ENCODE measurements around the gene RUNX2. TPM values are rescaled to one million over a fixed set of nuclear protein-coding genes. Genes with fewer than 3 reads are reported as not detected.
A peak's percentile ranks its signal among the peaks of the same experiment; 100 is the strongest.

RUNX2 gene
- polyA plus RNA-seq, 1 donor (not counting 4 experiments of a cell fraction or from before 2014, with no cell fraction given) = 1.4 TPM

DNA sequence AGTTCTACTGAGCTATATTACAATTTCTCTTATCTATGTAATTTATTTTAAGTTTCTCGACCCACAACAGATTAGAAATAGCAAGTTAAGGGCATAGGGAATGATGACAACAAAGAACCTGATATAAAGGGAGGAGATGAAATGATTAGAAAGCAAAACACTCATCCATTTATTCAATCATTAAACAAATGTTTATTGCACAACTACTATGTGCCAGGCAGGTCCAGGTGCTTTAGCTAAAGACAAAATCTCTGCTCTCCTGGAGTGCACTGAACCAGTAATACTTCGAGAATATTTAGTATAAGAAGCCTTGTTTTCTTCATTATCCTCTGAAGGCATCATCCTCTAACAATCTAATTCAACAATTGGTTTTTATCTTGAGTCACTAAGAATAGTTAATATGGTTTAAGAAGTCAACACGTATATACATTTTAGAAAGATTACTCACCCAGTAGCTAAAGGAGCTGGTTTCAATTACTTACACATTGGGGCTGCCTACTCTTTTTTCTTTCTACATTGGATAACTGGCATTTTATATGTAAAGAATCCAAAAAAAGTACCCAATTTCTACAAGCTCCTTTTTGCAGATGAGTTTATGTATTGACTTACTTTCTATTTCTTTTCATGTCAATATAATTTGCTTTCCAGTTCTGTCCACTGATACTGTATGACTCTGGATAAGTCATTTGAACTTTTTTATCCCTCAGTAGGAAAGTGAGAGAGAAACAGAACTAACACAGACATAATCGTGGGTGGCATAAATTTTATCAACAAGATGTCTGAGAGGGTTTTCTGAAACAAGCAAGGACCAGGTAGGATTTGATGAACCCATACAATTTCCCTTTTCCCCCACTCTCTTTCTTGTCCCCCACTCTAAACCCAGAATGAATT, 375.0 kb downstream of the RUNX2 start:
- Histone ChIP-seq H3K4me1 (ENCODE audit: control insufficient read depth, extremely low read depth, insufficient read depth, low read length) (peaks cover 18% of the 10 kb centered on the region), H4K20me1 (ENCODE audit: control insufficient read depth, extremely low read depth, insufficient read depth, low read length) (no peaks in the 10 kb centered on the region), H3K4me3 (ENCODE audit: control insufficient read depth in 2 of 3, extremely low read depth in 1 of 3, insufficient read depth in 2 of 3, low read depth in 1 of 3, low read length in 3 of 3) (no peak overlapping the region), H2AFZ (ENCODE audit: control insufficient read depth, low read length) (no peak overlapping the region), H3K9ac (ENCODE audit: control insufficient read depth, extremely low read depth, insufficient read depth, low read length) (no peak overlapping the region), H3K9me1 (ENCODE audit: control insufficient read depth, extremely low read depth, insufficient read depth, low read length) (no peaks in the 10 kb centered on the region), H3K9me3 (ENCODE audit: control insufficient read depth, low read depth, low read length) (no peaks in the 10 kb centered on the region), H3K4me2 (ENCODE audit: control insufficient read depth, extremely low read depth, insufficient read depth, low read depth, low read length) (no peak overlapping the region), H3K36me3 (ENCODE audit: control insufficient read depth in 2 of 2, extremely low read depth in 1 of 2, insufficient read depth in 2 of 2, low read length in 2 of 2) (no peaks in the 10 kb centered on the region), H3K27ac (ENCODE audit: control insufficient read depth, insufficient read depth, low read length) (no peak overlapping the region), H3K79me2 (ENCODE audit: control insufficient read depth, insufficient read depth, low read length) (no peaks in the 10 kb centered on the region), H3K27me3 (ENCODE audit: control insufficient read depth, extremely low read depth, insufficient read depth, low read length) (no peaks in the 10 kb centered on the region)
- dilution Hi-C loops (cut with MboI; ENCODE audit: extremely low pct_ligation_motif_present, low sequenced_read_pairs) = loop anchor here (25.0 kb wide), 1 partner anchor 316 kb away; the partner anchor contains the start of gene SUPT3H
- TF ChIP-seq, protein P1, sequence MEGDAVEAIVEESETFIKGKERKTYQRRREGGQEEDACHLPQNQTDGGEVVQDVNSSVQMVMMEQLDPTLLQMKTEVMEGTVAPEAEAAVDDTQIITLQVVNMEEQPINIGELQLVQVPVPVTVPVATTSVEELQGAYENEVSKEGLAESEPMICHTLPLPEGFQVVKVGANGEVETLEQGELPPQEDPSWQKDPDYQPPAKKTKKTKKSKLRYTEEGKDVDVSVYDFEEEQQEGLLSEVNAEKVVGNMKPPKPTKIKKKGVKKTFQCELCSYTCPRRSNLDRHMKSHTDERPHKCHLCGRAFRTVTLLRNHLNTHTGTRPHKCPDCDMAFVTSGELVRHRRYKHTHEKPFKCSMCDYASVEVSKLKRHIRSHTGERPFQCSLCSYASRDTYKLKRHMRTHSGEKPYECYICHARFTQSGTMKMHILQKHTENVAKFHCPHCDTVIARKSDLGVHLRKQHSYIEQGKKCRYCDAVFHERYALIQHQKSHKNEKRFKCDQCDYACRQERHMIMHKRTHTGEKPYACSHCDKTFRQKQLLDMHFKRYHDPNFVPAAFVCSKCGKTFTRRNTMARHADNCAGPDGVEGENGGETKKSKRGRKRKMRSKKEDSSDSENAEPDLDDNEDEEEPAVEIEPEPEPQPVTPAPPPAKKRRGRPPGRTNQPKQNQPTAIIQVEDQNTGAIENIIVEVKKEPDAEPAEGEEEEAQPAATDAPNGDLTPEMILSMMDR (optimal IDR thresholded peaks at IDR 0.05 in 1 of 3, IDR thresholded peaks at IDR 0.05 in 1 of 3, conservative IDR thresholded peaks at IDR 0.05 in 1 of 3; ENCODE audit: extremely low read depth in 1 of 3, insufficient read depth in 2 of 3, low read length in 3 of 3) = no peak
- no peak for TF ChIP-seq EZH2 (IDR thresholded peaks at IDR 0.05; ENCODE audit: low read length)
- DNase-seq (ENCODE audit: low read depth, low spot score) (no peak), FAIRE-seq (peak; percentile 5)

DNA sequence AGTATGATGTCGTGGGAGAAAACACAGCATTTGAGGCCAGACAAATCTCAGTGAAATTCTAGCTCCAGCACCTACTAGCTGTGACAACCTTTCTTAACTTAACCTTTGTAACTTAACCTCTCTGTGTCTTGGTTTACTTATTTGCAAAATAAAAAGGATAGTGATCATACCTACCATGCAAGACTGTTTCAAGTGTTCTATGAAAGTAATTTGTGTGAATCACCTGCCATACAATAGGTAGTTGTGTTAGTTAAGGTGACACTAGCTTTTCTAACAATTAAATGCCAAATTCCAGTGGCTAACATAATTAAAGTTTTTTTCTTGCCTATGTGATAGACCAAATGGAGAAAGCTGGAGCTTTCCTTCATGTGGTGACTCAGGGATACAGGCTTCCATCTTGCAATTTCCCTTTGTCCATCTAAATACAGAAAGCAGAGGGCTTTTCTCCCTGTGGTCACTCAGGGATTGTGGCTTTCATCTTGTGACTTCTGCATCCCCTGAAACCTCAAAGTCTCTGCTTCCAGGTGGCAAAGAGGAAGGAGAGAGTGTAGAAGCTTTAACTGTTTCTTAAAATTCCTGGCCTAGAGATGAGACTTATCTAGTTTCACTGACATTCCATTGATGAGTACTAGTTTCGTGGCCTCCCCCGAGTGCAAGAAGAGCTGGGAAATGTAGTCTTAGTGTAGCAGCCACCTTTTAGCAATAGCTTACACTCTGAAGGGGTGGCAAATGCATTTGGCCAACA, 376.1 kb downstream of the RUNX2 start:
- Histone ChIP-seq H3K4me3 (ENCODE audit: control insufficient read depth in 2 of 3, extremely low read depth in 1 of 3, insufficient read depth in 2 of 3, low read depth in 1 of 3, low read length in 3 of 3) (no peak overlapping the region), H4K20me1 (ENCODE audit: control insufficient read depth, extremely low read depth, insufficient read depth, low read length) (no peaks in the 10 kb centered on the region), H3K4me2 (ENCODE audit: control insufficient read depth, extremely low read depth, insufficient read depth, low read depth, low read length) (no peak overlapping the region), H3K9me1 (ENCODE audit: control insufficient read depth, extremely low read depth, insufficient read depth, low read length) (no peaks in the 10 kb centered on the region), H3K79me2 (ENCODE audit: control insufficient read depth, insufficient read depth, low read length) (no peaks in the 10 kb centered on the region), H3K9ac (ENCODE audit: control insufficient read depth, extremely low read depth, insufficient read depth, low read length) (no peak overlapping the region), H3K9me3 (ENCODE audit: control insufficient read depth, low read depth, low read length) (no peaks in the 10 kb centered on the region), H3K4me1 (ENCODE audit: control insufficient read depth, extremely low read depth, insufficient read depth, low read length) (peaks cover 14% of the 10 kb centered on the region), H2AFZ (ENCODE audit: control insufficient read depth, low read length) (peak overlapping the region; percentile 10), H3K27me3 (ENCODE audit: control insufficient read depth, extremely low read depth, insufficient read depth, low read length) (no peaks in the 10 kb centered on the region), H3K36me3 (ENCODE audit: control insufficient read depth in 2 of 2, extremely low read depth in 1 of 2, insufficient read depth in 2 of 2, low read length in 2 of 2) (no peaks in the 10 kb centered on the region), H3K27ac (ENCODE audit: control insufficient read depth, insufficient read depth, low read length) (no peak overlapping the region)
- TF ChIP-seq EZH2 (IDR thresholded peaks at IDR 0.05; ENCODE audit: low read length) = no peak
- TF ChIP-seq, protein P1 (optimal IDR thresholded peaks at IDR 0.05 in 1 of 3, IDR thresholded peaks at IDR 0.05 in 1 of 3, conservative IDR thresholded peaks at IDR 0.05 in 1 of 3; ENCODE audit: extremely low read depth in 1 of 3, insufficient read depth in 2 of 3, low read length in 3 of 3) = no peak
- dilution Hi-C loops (cut with MboI; ENCODE audit: extremely low pct_ligation_motif_present, low sequenced_read_pairs) = loop anchor here (25.0 kb wide), 1 partner anchor 317 kb away; the partner anchor contains the start of gene SUPT3H
- no peak for DNase-seq (ENCODE audit: low read depth, low spot score)
- FAIRE-seq = no peak
